ENCODE measurements around the gene SDR9C7. TPM values are rescaled to one million over a fixed set of nuclear protein-coding genes. Genes with fewer than 3 reads are reported as not detected.

The SDR9C7 gene
- total RNA-seq, 1 experiment from 2014 or later, result not detected

GRCh38 chr12:56935752-56936151 lies 1.5 kb upstream of the SDR9C7 start (continued):
- TF ChIP-seq SIN3A (IDR thresholded peaks at IDR 0.05; ENCODE audit: low read depth), result no peak
- TF ChIP-seq SRF (IDR thresholded peaks at IDR 0.05; ENCODE audit: low read depth), result no peak
- TF ChIP-seq ZFX (IDR thresholded peaks at IDR 0.05), result no peak
- TF ChIP-seq POLR2A (IDR thresholded peaks at IDR 0.05; ENCODE audit: borderline replicate concordance, extremely low read depth, insufficient read depth, insufficient read length), result no peak
- TF ChIP-seq TCF7L2 (IDR thresholded peaks at IDR 0.05; ENCODE audit: borderline replicate concordance, extremely low read depth, insufficient read depth, insufficient read length), result no peak

- RAD21 ChIA-PET (ENCODE audit: low non-redundant PET in 1 of 2, low total read pairs in 2 of 2, uncharacterized antibody in 2 of 2, unreplicated experiment in 2 of 2), result no interaction called here
- POLR2A ChIA-PET, result no interaction called here
- CTCF ChIA-PET, result no interaction called here
Observed at GRCh38 chr12:56935157-56935556, 949 bp upstream of the SDR9C7 start.

More at GRCh38 chr12:56935157-56935556, 949 bp upstream of the SDR9C7 start:
- no peak overlapping the region for H2AFZ ChIP-seq (ENCODE audit: low read depth, low read length, poor library complexity, severe bottlenecking)
- H3K36me3 ChIP-seq (ENCODE audit: control insufficient read depth in 1 of 2, insufficient read depth in 2 of 2, low read length in 2 of 2), result no peaks in the 10 kb centered on the region
- H3K4me2 ChIP-seq (ENCODE audit: low read length), result no peak overlapping the region
- peaks cover 0 to 5% of the 10 kb centered on the region in 2 experiments; a peak in 2 of 4 replicates for H3K4me1 ChIP-seq (ENCODE audit: control insufficient read depth in 1 of 2, insufficient read depth in 2 of 2, low read length in 2 of 2)
- BruUV-seq (replicated peaks), result no TSS peak
- TF ChIP-seq YY1 (IDR thresholded peaks at IDR 0.05; ENCODE audit: extremely low read depth, insufficient replicate concordance, low read depth, low read length), result no peak
- no peak for TF ChIP-seq REST (IDR thresholded peaks at IDR 0.05; ENCODE audit: low read depth)
- TF ChIP-seq CBX3 (IDR thresholded peaks at IDR 0.05; ENCODE audit: low read depth), result no peak
- no peak for TF ChIP-seq SRF (IDR thresholded peaks at IDR 0.05; ENCODE audit: low read depth)
- no peak for TF ChIP-seq ZBTB33 (IDR thresholded peaks at IDR 0.05; ENCODE audit: extremely low read depth, insufficient replicate concordance, low read length)
- TF ChIP-seq MAX (IDR thresholded peaks at IDR 0.05), result no peak
- TF ChIP-seq CTCF (IDR thresholded peaks at IDR 0.05 in 2 of 3, conservative IDR thresholded peaks at IDR 0.05 in 1 of 3; ENCODE audit: borderline replicate concordance in 1 of 3, insufficient read depth in 1 of 3, low read depth in 2 of 3, low read length in 2 of 3), result no peak
- no peak for TF ChIP-seq ZFX (IDR thresholded peaks at IDR 0.05)
- no peak for TF ChIP-seq POLR2A (IDR thresholded peaks at IDR 0.05; ENCODE audit: borderline replicate concordance, extremely low read depth, insufficient read depth, insufficient read length)
- no peak for TF ChIP-seq FOSL1 (IDR thresholded peaks at IDR 0.05; ENCODE audit: low read depth)
- TF ChIP-seq EZH2 (IDR thresholded peaks at IDR 0.05), result no peak
- TF ChIP-seq TCF7L2 (IDR thresholded peaks at IDR 0.05; ENCODE audit: borderline replicate concordance, extremely low read depth, insufficient read depth, insufficient read length), result no peak
- TF ChIP-seq ELF1 (IDR thresholded peaks at IDR 0.05; ENCODE audit: borderline replicate concordance, low read depth), result no peak
- no peak for TF ChIP-seq ATF3 (IDR thresholded peaks at IDR 0.05)
- no peak for TF ChIP-seq EGR1 (IDR thresholded peaks at IDR 0.05; ENCODE audit: low read depth)
- TF ChIP-seq SIN3A (IDR thresholded peaks at IDR 0.05; ENCODE audit: low read depth), result no peak
- TF ChIP-seq EZH2phosphoT487 (IDR thresholded peaks at IDR 0.05; ENCODE audit: borderline replicate concordance), result no peak
- H3K9ac ChIP-seq (ENCODE audit: low read length), result no peak overlapping the region
- DNase-seq (ENCODE audit: low read depth, low spot score) (no peak), ATAC-seq (no peak)
- intact Hi-C loops (cut with micrococcal nuclease), result no loop called here
- no peaks in the 10 kb centered on the region for H4K20me1 ChIP-seq (ENCODE audit: insufficient read depth)
- H3K27ac ChIP-seq (ENCODE audit: low read depth, low read length), result no peak overlapping the region
- H3K27me3 ChIP-seq (ENCODE audit: insufficient read depth, low read length), result no peaks in the 10 kb centered on the region
- no peaks in the 10 kb centered on the region for H3K79me2 ChIP-seq (ENCODE audit: insufficient read depth, low read length)
- no peak overlapping the region for H3K4me3 ChIP-seq (replicated peaks in 1 of 2; ENCODE audit: low read depth in 1 of 2, low read length in 2 of 2)
- no peaks in the 10 kb centered on the region for H3K9me3 ChIP-seq (ENCODE audit: control insufficient read depth in 1 of 2, insufficient read depth in 1 of 2, low read depth in 1 of 2, low read length in 2 of 2)
- no peaks in the 10 kb centered on the region for H3K9me2 ChIP-seq (ENCODE audit: insufficient read depth)
